GM06990 (cell line): ENCODE measurements around the gene GGTLC2.
"Not testable (repeated sequence)": the region's sequence is repeated elsewhere in the genome, so short reads cannot be mapped to it uniquely, and the experiment has no call there.

Experiments used
- DNase-seq: peaks from one replicate; pipeline ENCODE4 v3.0.0-alpha.2; 2011; ENCODE audit not compliant: insufficient read length; ENCODE audit errors: extremely low read depth
- H3K27me3 ChIP-seq: replicated peaks from 2 replicates; pipeline ENCODE4 v1.6.0; 2011; ENCODE audit warnings: low read length; ENCODE audit not compliant: control insufficient read depth, insufficient read depth
- H3K36me3 ChIP-seq: 2 replicates; pipeline ENCODE4 v1.5.1; 2011; ENCODE audit warnings: low read length; ENCODE audit not compliant: control insufficient read depth, insufficient read depth
- H3K4me3 ChIP-seq: replicated peaks from 2 replicates; pipeline ENCODE4 v1.5.1; 2011; ENCODE audit warnings: low read depth, mild to moderate bottlenecking, control low read depth, low read length
- TF ChIP-seq, protein P1 (sequence below): IDR thresholded peaks from 2 replicates; pipeline ENCODE4 v1.5.1; 2011; ENCODE audit warnings: low read length, control low read depth, mild to moderate bottlenecking, inconsistent platforms; ENCODE audit not compliant: insufficient read depth, poor library complexity, severe bottlenecking

The GGTLC2 gene

DNA sequence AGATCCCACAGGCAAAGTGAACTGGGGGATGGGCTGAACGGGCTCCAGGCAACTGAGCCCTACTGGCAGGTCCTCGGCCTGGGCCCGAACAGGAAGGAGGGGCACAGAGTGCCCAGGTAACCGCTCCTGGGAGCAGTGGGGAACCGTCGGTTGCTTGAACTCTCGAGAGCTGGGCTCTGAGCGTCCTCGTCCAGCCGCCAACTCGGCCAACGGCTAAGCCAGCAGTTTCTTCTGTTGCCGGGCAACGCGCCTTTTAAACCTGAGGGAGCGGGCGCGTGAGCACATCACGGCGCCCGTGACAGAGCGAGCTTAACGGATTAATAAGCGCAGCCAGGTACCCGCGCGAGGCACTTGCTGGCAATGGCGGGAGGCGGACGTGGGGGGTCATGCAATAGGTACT, at the start of gene GGTLC2:
TSS of gene GGTLC2 (plus strand) at position 301 of the 400 bp plus-strand sequence. CDS start 1,732 bp downstream, outside the sequence.
- DNase-seq, H3K27me3 ChIP-seq, H3K4me3 ChIP-seq, H3K36me3 ChIP-seq: not testable (repeated sequence)

DNA sequence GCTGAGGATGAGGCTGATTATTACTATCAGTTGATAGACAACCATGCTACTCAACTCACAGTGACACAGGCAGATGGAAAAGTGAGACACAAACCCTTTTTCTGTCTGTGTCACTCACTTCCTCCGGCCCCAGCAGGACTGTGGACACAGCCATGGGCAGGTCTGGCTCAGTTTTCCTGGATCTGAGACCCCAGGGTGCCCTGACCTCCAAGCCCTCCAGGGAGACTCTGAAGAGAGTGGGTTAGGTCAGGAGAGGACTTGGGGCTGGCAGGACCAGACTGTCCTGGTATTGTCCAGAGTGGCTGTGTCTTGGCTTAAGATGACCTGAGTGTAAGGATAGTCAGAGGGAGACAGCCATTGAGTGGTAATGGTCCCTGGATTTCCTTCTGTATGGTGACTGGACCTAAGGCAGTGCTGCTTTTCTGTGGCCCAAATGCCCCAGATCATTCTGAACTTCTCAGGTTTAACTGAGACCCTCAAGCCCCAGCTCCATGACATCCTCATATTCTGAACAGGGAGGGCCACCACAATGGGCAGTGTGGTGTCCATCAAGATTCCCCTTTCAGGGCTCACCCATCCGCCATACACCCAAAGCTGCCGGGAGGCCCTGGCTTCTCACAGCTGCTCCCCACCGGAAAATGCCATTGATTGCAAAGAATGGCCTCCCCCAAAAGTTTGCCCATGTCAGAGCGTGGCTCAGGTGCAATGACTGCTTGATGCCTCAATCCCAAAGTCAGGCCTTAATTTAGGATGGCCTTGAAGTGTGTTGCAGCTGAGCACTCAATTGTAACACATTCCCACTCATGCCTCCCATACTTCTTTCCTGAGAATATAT, 49.2 kb upstream of the GGTLC2 start:
- TF ChIP-seq, protein P1, sequence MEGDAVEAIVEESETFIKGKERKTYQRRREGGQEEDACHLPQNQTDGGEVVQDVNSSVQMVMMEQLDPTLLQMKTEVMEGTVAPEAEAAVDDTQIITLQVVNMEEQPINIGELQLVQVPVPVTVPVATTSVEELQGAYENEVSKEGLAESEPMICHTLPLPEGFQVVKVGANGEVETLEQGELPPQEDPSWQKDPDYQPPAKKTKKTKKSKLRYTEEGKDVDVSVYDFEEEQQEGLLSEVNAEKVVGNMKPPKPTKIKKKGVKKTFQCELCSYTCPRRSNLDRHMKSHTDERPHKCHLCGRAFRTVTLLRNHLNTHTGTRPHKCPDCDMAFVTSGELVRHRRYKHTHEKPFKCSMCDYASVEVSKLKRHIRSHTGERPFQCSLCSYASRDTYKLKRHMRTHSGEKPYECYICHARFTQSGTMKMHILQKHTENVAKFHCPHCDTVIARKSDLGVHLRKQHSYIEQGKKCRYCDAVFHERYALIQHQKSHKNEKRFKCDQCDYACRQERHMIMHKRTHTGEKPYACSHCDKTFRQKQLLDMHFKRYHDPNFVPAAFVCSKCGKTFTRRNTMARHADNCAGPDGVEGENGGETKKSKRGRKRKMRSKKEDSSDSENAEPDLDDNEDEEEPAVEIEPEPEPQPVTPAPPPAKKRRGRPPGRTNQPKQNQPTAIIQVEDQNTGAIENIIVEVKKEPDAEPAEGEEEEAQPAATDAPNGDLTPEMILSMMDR: no peak
- DNase-seq: no peak
- no peak overlapping the region for H3K4me3 ChIP-seq
- H3K27me3 ChIP-seq: no peaks in the 10 kb centered on the region
- no peaks in the 10 kb centered on the region for H3K36me3 ChIP-seq

DNA sequence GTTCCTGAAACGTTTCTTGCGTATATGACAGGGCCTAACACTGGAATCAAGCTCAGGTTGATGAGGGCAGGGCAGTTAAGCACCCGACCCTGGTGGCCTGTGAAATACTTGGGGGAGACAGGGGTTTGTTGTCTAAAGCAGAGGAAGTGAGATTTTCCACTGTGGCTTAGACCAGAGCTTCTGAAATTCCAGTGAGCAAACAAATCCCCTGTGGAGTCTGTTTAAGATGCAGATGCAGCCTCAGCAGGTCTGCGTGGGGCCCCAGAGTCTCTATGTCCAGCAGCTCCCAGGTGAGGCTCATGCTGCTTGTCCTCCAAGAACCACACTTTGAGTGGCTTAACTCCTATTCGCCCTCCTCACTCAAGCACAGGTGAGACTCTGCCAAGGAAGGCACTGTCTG, 46.3 kb upstream of the GGTLC2 start:
- Histone ChIP-seq H3K27me3 (no peaks in the 10 kb centered on the region), H3K36me3 (no peaks in the 10 kb centered on the region), H3K4me3 (no peak overlapping the region)
- TF ChIP-seq, protein P1: no peak
- DNase-seq: no peak

DNA sequence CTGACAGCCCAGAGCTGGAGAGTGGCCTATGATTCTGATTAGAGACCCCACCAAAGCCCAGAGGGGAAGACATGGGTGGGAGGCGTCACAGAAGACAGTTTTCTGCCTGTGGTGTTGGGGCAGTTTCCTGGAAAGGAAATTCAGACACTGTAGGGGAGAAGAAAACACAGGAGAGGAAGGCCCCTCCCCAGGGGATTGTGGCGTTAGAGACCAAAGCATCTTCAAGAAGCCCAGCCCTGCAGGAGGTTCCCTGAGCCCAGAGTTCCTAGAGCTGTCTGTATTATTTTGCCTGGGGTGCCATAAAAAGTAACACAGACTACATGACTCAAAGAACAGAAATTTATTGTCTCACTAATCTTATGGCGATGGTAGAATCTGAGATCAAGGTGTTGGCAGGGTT, 45.2 kb upstream of the GGTLC2 start:
- Histone ChIP-seq H3K36me3 (no peaks in the 10 kb centered on the region), H3K27me3 (no peaks in the 10 kb centered on the region), H3K4me3 (no peak overlapping the region)
- DNase-seq: no peak
- TF ChIP-seq, protein P1: no peak

DNA sequence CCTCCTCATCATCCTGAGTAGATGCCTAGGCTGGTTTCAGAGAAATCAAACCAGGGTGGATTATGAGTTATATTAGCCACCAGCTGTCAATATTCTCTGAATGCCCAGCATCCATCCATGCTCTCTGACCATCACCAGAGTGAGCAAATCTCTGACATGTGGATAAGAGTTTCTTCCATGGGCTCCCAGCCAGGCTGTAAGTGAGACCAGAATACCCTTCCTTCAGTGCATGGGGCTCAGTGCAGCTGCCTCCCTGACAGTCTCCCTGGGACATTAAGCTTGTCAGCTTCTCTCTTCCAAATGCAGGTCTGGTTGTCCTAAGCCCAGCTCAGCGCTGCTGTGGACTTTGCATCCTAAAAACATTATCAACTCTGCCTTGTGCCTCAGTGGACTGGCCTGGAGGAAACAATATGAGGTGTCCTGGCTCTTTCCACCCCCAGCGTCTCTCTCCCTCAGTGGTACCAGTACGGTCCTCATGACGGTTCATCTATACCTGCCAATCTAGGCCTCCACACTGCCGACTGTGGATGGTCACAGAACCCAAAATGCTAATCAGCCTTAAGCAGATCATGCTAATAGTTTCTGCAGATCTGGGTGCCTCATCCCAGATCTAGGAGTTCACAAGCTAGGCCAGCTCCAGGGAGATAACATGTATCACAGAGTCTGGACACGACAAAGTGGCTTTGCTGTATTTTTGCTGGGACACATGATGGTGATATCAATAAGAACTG, 43.7 kb upstream of the GGTLC2 start:
- no peaks in the 10 kb centered on the region for H3K36me3 ChIP-seq
- H3K4me3 ChIP-seq: no peak overlapping the region
- DNase-seq: no peak
- TF ChIP-seq, protein P1: no peak
- no peaks in the 10 kb centered on the region for H3K27me3 ChIP-seq

DNA sequence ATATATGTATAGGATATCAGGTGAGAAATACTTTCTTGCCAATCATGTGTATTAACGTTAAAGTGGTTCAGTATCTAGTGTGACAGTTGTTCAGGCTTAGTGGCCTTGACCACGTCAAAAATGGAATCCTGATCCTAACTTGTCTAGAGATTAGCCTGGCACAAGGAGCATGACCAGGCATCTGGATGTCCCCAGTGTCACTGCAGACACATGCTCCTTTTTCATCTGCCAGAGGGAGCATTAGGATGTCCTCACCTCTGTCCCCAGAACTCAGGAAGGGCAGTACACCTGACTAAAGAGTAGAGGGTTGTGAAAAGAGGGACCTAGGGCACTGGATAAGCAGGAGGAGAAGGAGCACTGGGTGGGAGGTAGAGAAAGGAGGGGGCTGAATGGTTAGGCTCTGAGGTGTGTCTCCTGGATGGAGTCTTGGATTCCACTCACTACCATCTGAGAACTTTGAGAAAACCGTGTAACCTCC, 40.9 kb upstream of the GGTLC2 start:
- Histone ChIP-seq H3K4me3 (no peak overlapping the region), H3K36me3 (no peaks in the 10 kb centered on the region), H3K27me3 (no peaks in the 10 kb centered on the region)
- DNase-seq: no peak
- TF ChIP-seq, protein P1: no peak
